Upper lobe of left lung (tissue), 6 donors: ENCODE measurements around the gene CTXND1. TPM values are rescaled to one million over a fixed set of nuclear protein-coding genes. Genes with fewer than 3 reads are reported as not detected.

Experiments
- ATAC-seq, 2 donors: fragments of 200-7000 bp; cut with Tn5 transposase; one replicate each; pipeline ENCODE4 v1.9.1; 2022; ENCODE audit warnings: mild to moderate bottlenecking in 2 of 2, moderate library complexity in 2 of 2; ENCODE audit not compliant: low FRiP score in 2 of 2
- DNase-seq, 2 donors: peaks; one replicate each; pipeline ENCODE4 v3.0.0-alpha.2; 2019 to 2020
- H3K27ac ChIP-seq, 4 donors: fragments of 200-600 bp; sonication (generic); one replicate each; pipeline ENCODE4 v1.5.1; 2016 to 2019
- H3K27me3 ChIP-seq, 4 donors: fragments of 200-600 bp; sonication (generic); one replicate each; pipeline ENCODE4 v1.5.1; 2017 to 2019
- H3K36me3 ChIP-seq, 4 donors: fragments of 200-600 bp; sonication (generic); one replicate each; pipeline ENCODE4 v1.5.1; 2016 to 2019
- H3K4me1 ChIP-seq, 4 donors: fragments of 200-600 bp; sonication (generic); one replicate each; pipeline ENCODE4 v1.5.1; 2018 to 2019
- H3K4me3 ChIP-seq, 4 donors: fragments of 200-600 bp; sonication (generic); one replicate each; pipeline ENCODE4 v1.5.1; 2017 to 2019; ENCODE audit warnings: mild to moderate bottlenecking in 2 of 4, moderate library complexity in 1 of 4
- H3K9me3 ChIP-seq, 4 donors: fragments of 200-600 bp; sonication (generic); one replicate each; pipeline ENCODE4 v1.5.1; 2018 to 2019
- CTCF ChIP-seq, 6 experiments: fragments of 450-650 bp in 4 of 6; fragments of 200-600 bp in 2 of 6; sonication (generic) in 2 of 6; IDR thresholded peaks; one replicate each; pipeline ENCODE4 v1.5.1; 2016 to 2019; ENCODE audit warnings: antibody characterized with exemption in 6 of 6
- EP300 ChIP-seq, 4 donors: sonication (generic); formaldehyde crosslinking; IDR thresholded peaks; one replicate each; pipeline ENCODE4 v1.5.1; 2017; ENCODE audit warnings: antibody characterized with exemption in 4 of 4, control low read depth in 2 of 4
- POLR2A ChIP-seq, 4 donors: fragments of 450-650 bp; IDR thresholded peaks; one replicate each; pipeline ENCODE4 v1.5.1; 2016 to 2017; ENCODE audit warnings: antibody characterized with exemption in 4 of 4, mild to moderate bottlenecking in 2 of 4
- POLR2AphosphoS5 ChIP-seq, 2 donors: sonication (generic); formaldehyde crosslinking; IDR thresholded peaks; one replicate each; pipeline ENCODE4 v1.5.1; 2017; ENCODE audit warnings: antibody characterized with exemption in 2 of 2
- WGBS, 2 donors: methylation state at CpG; one replicate each; pipeline ENCODE4 v1.1.5; 2017 to 2018; 5-methylcytosine and 5-hydroxymethylcytosine counted together
- total RNA-seq, 6 donors: library from RNA; depleted of rRNA in 4 of 6; stranded (reverse); fragments of >200 nt in 4 of 6; gene quantifications; one replicate each; pipeline versions ENCODE4 v1.1.0 to v1.2.1, GENCODE V29; 2016 to 2021
- donor health status: DM: no; HTN: no; CAD: no; lungs with moderate emphysema.
- donor health status: DM: no; HTN: yes; CAD: no; lungs with severe emphysema.

Gene CTXND1
- total RNA-seq, 6 donors from 2014 or later = 0.10 to 4.1 (median 1.1) TPM

GRCh38 chr15:80283531-80283930 is 31.5 kb upstream of the CTXND1 start:
- no peak for DNase-seq

GRCh38 chr15:80277147-80277546 is 25.1 kb upstream of the CTXND1 start:
- DNase-seq = peak in 1 of 2 donors; percentile 39

More at GRCh38 chr15:80283531-80283930, 31.5 kb upstream of the CTXND1 start:
- Histone ChIP-seq H3K9me3 (no peaks in the 10 kb centered on the region), H3K27ac (no peak overlapping the region), H3K27me3 (no peaks in the 10 kb centered on the region), H3K4me3 (no peak overlapping the region), H3K36me3 (no peaks in the 10 kb centered on the region), H3K4me1 (no peaks in the 10 kb centered on the region)
- ATAC-seq = no peak
- 72 to 74% methylated on average over 3 of the region's 3 CpGs for WGBS, 2 donors
- TF ChIP-seq CTCF (IDR thresholded peaks at IDR 0.05) (no peak), EP300 (IDR thresholded peaks at IDR 0.05) (no peak), POLR2A (IDR thresholded peaks at IDR 0.05) (no peak), POLR2AphosphoS5 (IDR thresholded peaks at IDR 0.05) (no peak)

GRCh38 chr15:80275961-80276360 is 23.9 kb upstream of the CTXND1 start:
- no peak overlapping the region for H3K27ac ChIP-seq
- DNase-seq (no peak), ATAC-seq (no peak)
- no peaks in the 10 kb centered on the region for H3K4me1 ChIP-seq
- no peaks in the 10 kb centered on the region for H3K36me3 ChIP-seq
- 64 to 87% methylated on average over 3 of the region's 3 CpGs for WGBS, 2 donors
- H3K4me3 ChIP-seq = no peak overlapping the region
- H3K27me3 ChIP-seq = no peaks in the 10 kb centered on the region
- no peak for TF ChIP-seq CTCF (IDR thresholded peaks at IDR 0.05)
- TF ChIP-seq EP300 (IDR thresholded peaks at IDR 0.05) = no peak
- TF ChIP-seq POLR2A (IDR thresholded peaks at IDR 0.05) = no peak
- no peak for TF ChIP-seq POLR2AphosphoS5 (IDR thresholded peaks at IDR 0.05)
- no peaks in the 10 kb centered on the region for H3K9me3 ChIP-seq

More at GRCh38 chr15:80277147-80277546, 25.1 kb upstream of the CTXND1 start:
- Histone ChIP-seq H3K36me3 (no peaks in the 10 kb centered on the region), H3K4me1 (no peaks in the 10 kb centered on the region), H3K27me3 (no peaks in the 10 kb centered on the region), H3K9me3 (no peaks in the 10 kb centered on the region), H3K4me3 (no peak overlapping the region), H3K27ac (no peak overlapping the region)
- WGBS, 2 donors = 62 to 83% methylated on average over 4 to 6 of the region's 6 CpGs
- TF ChIP-seq POLR2AphosphoS5 (IDR thresholded peaks at IDR 0.05) (no peak), POLR2A (IDR thresholded peaks at IDR 0.05) (no peak), CTCF (IDR thresholded peaks at IDR 0.05) (no peak), EP300 (IDR thresholded peaks at IDR 0.05) (no peak)
- peak in 1 of 2 donors; percentile 26 for ATAC-seq

- Histone ChIP-seq H3K27ac (no peak overlapping the region), H3K4me3 (no peak overlapping the region), H3K27me3 (no peaks in the 10 kb centered on the region), H3K4me1 (no peaks in the 10 kb centered on the region), H3K9me3 (no peaks in the 10 kb centered on the region), H3K36me3 (no peaks in the 10 kb centered on the region)
- TF ChIP-seq EP300 (IDR thresholded peaks at IDR 0.05) = no peak
- TF ChIP-seq CTCF (IDR thresholded peaks at IDR 0.05) = no peak
- no peak for TF ChIP-seq POLR2AphosphoS5 (IDR thresholded peaks at IDR 0.05)
- no peak for TF ChIP-seq POLR2A (IDR thresholded peaks at IDR 0.05)
- DNase-seq (no peak), ATAC-seq (no peak)
- 78 to 88% methylated on average over 1 of the region's 1 CpG for WGBS, 2 donors
Observed at GRCh38 chr15:80274996-80275395, 23.0 kb upstream of the CTXND1 start.

GRCh38 chr15:80274554-80274953 is 22.5 kb upstream of the CTXND1 start:
- 82 to 87% methylated on average over 3 of the region's 3 CpGs for WGBS, 2 donors
- H3K4me3 ChIP-seq = no peak overlapping the region
- no peak for TF ChIP-seq POLR2AphosphoS5 (IDR thresholded peaks at IDR 0.05)
- no peak for TF ChIP-seq EP300 (IDR thresholded peaks at IDR 0.05)
- no peak for TF ChIP-seq POLR2A (IDR thresholded peaks at IDR 0.05)
- TF ChIP-seq CTCF (IDR thresholded peaks at IDR 0.05) = no peak
- ATAC-seq = no peak
- H3K4me1 ChIP-seq = no peaks in the 10 kb centered on the region
- no peaks in the 10 kb centered on the region for H3K27me3 ChIP-seq
- no peaks in the 10 kb centered on the region for H3K9me3 ChIP-seq
- H3K36me3 ChIP-seq = no peaks in the 10 kb centered on the region
- no peak for DNase-seq
- no peak overlapping the region for H3K27ac ChIP-seq
